Germinal center (tissue), 1 donor: Measurements from ENCODE around the gene GRAMD2B.
"Not testable (repeated sequence)": the region's sequence is repeated elsewhere in the genome, so short reads cannot be mapped to it uniquely, and the experiment has no call there.

Experiments used
- DNase-seq: peaks from one replicate; pipeline ENCODE4 v3.0.0; 2012; ENCODE audit warnings: mixed read lengths, low spot score

GRAMD2B gene

DNA sequence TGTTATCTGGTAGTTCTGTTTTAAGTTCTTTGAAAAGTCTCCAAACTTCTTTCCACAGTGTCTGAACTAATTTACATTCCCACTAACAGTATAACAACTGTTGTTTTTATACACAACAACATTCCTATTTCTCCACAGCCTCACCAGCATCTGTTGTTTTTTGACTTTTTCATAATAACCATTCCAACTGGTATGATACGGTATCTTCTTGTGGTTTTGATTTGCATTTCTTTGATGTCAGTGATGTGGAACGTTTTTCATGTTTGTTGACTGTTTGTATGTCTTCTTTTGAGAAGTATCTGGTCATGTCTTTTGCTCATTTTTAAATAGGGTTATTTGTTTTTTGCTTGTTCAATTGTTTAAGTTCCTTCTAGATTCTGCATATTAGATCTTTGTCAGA, 12.6 kb upstream of the GRAMD2B start:
- no peak for DNase-seq

DNA sequence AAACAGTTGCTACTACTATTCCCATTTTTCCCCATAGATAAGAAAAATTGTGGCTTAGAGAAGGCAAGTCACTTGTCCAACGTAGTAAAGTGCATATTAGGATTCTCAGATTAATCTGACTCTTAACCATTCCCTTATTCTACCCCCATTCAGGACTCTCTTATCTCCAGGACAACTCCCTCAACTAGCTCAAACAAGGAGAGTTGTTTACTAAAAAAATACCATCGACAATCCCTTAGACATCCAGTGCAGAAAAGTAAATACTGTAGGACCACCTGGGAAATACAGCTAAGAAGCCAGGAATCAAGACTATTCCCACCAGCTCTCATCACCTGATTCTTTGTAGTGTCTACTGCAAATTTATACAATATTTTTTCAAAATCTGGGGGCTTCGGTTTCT, 9.4 kb upstream of the GRAMD2B start:
- DNase-seq, result no peak

GRCh38 chr5:126414874-126415502, 8.2 kb upstream of the GRAMD2B start:
- DNase-seq, result no peak

GRCh38 chr5:126415789-126416188, 7.4 kb upstream of the GRAMD2B start:
- DNase-seq, result no peak

- no peak for DNase-seq
Observed at GRCh38 chr5:126416266-126416925, 6.8 kb upstream of the GRAMD2B start.

DNA sequence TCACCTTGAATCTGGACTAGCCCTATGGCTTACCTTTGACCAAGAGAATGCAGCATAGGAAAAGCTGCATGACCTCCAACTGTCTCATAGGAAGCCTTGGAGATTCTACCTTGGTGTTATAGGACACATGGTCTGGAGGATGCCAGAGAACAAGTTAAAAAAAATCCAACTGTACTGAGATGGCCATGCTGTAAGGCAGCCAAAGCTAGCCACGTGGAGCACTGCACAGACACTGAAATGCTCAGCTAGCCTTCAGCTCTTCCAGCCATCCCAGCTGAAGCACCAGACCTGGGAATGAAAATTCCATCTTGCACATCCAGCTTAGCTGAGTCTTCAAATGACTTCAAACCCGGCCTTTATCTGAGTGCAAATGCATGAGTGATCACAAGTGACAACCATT, 6.0 kb upstream of the GRAMD2B start:
- no peak for DNase-seq

GRCh38 chr5:126419102-126419501, 4.1 kb upstream of the GRAMD2B start:
- no peak for DNase-seq

DNA sequence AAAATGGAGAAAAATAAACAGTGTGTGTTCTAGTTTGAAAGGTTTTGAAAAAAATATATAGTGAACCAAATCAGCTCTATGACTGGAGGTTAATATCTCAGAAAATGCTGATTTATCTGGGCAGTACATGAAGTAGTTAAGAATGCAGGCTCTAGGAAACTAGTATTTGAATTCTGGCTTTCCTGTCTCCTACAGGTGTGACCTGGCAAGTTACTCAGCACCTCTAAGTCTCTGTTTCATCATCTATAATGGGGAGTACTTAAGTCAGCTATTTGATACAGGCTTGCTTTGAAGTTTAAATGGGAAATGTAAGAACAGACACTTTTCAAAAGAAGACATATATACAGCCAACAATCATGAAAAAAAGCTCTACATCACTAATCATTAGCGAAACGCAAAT, 5.2 kb downstream of the GRAMD2B start:
- DNase-seq, result no peak

- no peak for DNase-seq
Observed at GRCh38 chr5:126430631-126431030, 7.4 kb downstream of the GRAMD2B start.

GRCh38 chr5:126433701-126434100, 10.5 kb downstream of the GRAMD2B start:
- DNase-seq, result no peak

GRCh38 chr5:126435261-126435660, 12.1 kb downstream of the GRAMD2B start:
- DNase-seq, result no peak

GRCh38 chr5:126435714-126436113, 12.5 kb downstream of the GRAMD2B start:
- no peak for DNase-seq

- no peak for DNase-seq
Observed at GRCh38 chr5:126437721-126438120, 14.5 kb downstream of the GRAMD2B start.

DNA sequence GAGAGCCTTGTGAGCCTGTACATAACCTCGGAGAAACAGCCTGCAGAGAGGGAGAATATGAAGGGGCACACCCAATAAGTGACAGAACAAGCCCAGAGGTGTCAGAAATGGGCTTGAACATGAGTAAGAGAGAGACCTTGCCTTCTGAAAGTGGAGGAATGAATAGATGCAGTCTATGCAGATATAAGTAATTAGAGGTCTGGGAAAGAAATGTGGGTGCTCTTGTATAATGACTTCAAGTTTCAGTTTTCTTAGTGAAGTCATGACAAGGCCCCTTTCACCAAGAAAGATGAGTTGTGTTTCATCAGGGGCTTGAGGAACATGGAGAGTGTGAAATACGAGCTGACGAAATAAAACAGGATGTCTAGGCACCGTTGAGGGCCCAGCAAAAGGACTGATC, 15.1 kb downstream of the GRAMD2B start:
- no peak for DNase-seq

- DNase-seq, result no peak
Observed at GRCh38 chr5:126438868-126439267, 15.7 kb downstream of the GRAMD2B start.

DNA sequence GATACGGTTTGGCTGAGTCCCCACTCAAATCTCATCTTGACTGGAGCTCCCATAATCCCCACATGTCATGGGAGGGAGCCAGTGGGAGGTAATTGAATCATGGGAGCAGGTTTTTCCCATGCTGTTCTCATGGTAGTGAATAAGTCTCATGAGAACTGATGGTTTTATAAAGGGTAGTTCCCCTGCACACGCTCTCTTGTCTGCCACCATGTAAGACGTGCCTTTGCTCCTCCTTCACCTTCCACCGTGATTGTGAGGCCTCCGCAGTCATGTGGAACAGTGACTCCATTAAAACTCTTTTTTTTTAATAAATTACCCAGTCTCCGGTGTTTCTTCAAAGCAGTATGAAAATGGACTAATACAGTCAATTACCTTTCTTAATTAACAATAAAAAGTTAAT, 16.5 kb downstream of the GRAMD2B start:
- DNase-seq, result not testable (repeated sequence)

DNA sequence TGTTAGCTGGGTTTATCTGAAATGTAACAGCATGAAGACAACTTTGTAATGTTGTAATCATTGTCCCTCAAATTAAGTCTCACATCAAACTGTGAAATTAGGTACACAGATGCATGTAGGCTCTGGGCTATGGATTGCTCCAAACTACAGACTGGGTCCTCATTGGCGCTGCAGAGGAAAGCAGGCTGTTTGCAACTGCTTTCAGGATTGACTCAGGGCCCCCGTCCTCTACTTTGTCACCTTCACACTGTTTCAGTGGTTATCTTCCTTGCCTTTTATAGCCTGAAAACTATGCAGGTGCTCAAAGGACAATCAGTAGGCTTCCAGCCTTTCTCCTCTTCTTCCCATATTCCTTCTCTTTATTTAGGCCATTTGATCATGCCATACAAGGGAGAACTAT, 18.0 kb downstream of the GRAMD2B start:
- no peak for DNase-seq

GRCh38 chr5:126443374-126443851, 20.2 kb downstream of the GRAMD2B start:
- DNase-seq, result no peak

- no peak for DNase-seq
Observed at GRCh38 chr5:126444137-126444536, 20.9 kb downstream of the GRAMD2B start.

DNA sequence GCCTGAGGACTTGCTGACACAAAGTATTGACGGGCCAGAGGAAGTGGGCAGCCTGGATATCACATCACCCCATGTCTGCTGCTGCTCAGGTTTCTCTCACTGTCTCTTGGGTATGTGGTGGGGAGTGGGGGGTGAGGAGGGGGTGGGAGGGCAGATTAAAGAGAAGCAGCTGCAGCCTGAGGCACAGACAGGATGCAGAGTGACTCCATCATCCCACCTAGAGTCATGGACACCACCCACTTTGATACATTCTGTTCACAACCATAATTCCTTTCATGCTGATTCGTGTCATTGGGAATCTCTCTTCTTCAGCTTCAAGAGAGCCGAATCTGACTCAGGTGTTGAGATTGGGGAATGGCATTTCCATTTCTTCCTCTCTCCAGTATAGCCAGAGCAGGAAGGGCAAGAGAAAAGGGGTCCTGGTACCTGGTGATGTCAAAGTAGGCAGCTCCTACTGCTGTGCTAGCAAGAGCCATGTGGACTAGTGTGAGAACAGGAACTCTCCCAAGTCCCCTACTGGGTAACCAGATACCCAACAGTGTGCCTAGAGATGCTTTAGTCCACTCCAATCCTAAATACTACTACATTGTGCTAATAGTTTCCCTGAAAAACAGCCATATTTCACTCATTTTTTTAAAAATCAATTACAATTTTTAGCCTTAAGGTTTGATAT, 22.4 kb downstream of the GRAMD2B start:
- DNase-seq, result no peak

GRCh38 chr5:126446498-126447224, 23.5 kb downstream of the GRAMD2B start:
- no peak for DNase-seq

GRCh38 chr5:126448720-126449119, 25.5 kb downstream of the GRAMD2B start:
- DNase-seq, result no peak
